ENCODE results near the gene SLC49A3.

GRCh38 chr4:649751-650310 lies 39.1 kb downstream of the SLC49A3 start:
- TF ChIP-seq, protein P1, sequence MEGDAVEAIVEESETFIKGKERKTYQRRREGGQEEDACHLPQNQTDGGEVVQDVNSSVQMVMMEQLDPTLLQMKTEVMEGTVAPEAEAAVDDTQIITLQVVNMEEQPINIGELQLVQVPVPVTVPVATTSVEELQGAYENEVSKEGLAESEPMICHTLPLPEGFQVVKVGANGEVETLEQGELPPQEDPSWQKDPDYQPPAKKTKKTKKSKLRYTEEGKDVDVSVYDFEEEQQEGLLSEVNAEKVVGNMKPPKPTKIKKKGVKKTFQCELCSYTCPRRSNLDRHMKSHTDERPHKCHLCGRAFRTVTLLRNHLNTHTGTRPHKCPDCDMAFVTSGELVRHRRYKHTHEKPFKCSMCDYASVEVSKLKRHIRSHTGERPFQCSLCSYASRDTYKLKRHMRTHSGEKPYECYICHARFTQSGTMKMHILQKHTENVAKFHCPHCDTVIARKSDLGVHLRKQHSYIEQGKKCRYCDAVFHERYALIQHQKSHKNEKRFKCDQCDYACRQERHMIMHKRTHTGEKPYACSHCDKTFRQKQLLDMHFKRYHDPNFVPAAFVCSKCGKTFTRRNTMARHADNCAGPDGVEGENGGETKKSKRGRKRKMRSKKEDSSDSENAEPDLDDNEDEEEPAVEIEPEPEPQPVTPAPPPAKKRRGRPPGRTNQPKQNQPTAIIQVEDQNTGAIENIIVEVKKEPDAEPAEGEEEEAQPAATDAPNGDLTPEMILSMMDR (IDR thresholded peaks at IDR 0.05) = no peak
- no peak for TF ChIP-seq POLR2A (IDR thresholded peaks at IDR 0.05)
